T-helper 1 cell (primary cell): ENCODE results near the gene LRRC71.
"Not testable (repeated sequence)": the region's sequence is repeated elsewhere in the genome, so short reads cannot be mapped to it uniquely, and the experiment has no call there.

Experiments
- DNase-seq, 5 donors: peaks; one replicate each; pipeline ENCODE4 v3.0.0-alpha.2; 2012 to 2020

LRRC71 gene

GRCh38 chr1:156905651-156906050 is 14.8 kb upstream of the LRRC71 start:
- no peak for DNase-seq

DNA sequence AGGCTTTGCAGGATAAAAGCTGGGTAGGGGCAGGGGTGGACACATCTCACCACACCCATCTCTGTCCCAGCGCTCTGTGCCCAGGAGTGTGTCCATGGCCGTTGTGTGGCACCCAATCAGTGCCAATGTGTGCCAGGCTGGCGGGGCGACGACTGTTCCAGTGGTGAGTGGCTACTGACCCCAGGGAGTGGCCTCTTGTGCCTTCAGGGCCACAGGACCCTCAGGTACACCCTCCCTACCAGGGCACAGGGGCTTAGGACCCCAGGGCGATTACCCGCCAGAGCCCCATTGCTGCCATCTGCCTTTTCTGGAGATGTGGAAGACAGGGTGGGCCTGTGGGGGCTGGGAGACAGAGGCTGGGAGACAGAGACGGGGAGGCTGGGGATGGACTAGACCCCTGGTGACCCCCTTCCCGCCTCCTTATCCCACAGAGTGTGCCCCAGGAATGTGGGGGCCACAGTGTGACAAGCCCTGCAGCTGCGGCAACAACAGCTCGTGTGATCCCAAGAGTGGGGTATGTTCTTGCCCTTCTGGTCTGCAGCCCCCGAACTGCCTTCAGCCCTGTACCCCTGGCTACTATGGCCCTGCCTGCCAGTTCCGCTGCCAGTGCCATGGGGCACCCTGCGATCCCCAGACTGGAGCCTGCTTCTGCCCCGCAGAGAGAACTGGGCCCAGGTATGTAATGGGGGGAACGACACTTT is 14.1 kb upstream of the LRRC71 start:
- DNase-seq: no peak

DNA sequence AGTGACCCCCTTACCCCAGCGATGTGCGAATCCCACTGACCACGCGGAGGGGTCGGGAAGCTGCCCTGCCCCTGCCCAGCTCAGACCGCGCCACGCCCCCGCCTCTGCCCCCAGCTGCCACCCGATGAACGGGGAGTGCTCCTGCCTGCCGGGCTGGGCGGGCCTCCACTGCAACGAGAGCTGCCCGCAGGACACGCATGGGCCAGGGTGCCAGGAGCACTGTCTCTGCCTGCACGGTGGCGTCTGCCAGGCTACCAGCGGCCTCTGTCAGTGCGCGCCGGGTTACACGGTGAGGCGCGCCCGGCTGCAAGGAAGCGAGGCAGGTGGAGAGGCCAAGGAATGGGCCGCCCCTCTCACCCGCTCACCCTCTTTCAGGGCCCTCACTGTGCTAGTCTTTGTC is 11.9 kb upstream of the LRRC71 start:
- DNase-seq: no peak

- DNase-seq: no peak
Observed at GRCh38 chr1:156908955-156909354, 11.5 kb upstream of the LRRC71 start.

DNA sequence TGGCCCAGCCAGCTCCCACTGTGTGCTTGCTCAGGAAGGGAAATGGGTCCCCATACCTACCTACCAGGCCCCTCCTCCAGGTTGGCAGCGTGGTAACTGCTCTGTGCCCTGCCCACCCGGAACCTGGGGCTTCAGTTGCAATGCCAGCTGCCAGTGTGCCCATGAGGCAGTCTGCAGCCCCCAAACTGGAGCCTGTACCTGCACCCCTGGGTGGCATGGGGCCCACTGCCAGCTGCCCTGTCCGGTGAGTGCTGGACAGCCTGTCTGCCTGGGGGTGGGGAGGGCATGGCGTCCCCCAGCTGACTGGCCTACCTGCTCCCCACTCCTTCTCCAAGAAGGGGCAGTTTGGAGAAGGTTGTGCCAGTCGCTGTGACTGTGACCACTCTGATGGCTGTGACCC is 10.8 kb upstream of the LRRC71 start:
- no peak for DNase-seq

GRCh38 chr1:156910309-156910782 is 10.1 kb upstream of the LRRC71 start:
- DNase-seq: peak; percentile 39 to 53 (median 46)

DNA sequence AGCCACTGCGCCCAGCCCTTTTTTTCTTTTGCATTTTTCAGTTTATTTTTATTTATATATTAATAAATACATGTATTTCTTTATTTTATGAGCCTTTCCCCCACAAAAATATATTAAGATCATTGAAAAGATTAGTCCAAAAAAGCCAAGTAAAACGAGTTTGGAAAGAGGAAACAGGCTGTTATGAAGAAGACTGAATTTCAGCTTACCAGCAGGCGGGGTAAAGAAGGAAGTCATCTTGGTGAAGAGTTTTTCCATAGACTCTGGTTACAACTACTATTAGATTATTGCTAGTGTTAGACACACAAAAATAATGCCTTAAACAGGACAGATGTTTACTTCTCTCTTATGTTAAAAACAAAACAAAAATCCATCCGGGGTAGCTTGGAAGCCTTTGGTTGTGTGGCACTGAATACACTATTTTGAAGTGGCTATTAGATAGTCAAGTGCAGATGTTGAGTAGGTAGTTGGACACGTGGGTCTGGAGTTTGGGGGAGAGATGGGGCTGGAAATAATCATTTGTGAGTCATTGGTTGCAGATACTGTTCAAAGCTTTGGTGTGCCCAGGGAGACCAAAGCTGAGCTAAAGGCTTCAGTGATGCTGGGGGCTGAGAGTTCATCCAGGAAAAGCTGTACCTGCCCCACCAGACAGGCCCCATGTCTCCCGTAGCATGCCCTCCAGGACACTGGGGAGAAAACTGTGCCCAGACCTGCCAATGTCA is 8.7 kb upstream of the LRRC71 start:
- no peak for DNase-seq

DNA sequence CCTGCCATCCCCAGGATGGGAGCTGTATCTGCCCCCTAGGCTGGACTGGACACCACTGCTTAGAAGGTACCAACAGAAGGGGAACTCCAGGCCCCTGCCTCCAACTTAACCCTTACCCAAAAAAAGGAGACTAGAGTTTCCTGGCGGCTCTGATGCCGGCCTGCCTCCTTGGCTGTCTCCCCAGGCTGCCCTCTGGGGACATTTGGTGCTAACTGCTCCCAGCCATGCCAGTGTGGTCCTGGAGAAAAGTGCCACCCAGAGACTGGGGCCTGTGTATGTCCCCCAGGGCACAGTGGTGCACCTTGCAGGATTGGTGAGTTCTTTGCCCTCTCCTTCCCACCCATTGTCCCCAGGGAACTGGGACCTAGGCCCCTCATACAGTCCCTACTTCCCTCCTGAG is 8.1 kb upstream of the LRRC71 start:
- no peak for DNase-seq

- no peak for DNase-seq
Observed at GRCh38 chr1:156912861-156913808, 7.3 kb upstream of the LRRC71 start.

- DNase-seq: no peak
Observed at GRCh38 chr1:156913809-156914387, 6.5 kb upstream of the LRRC71 start.

GRCh38 chr1:156914440-156914856 is 6.0 kb upstream of the LRRC71 start:
- no peak for DNase-seq

DNA sequence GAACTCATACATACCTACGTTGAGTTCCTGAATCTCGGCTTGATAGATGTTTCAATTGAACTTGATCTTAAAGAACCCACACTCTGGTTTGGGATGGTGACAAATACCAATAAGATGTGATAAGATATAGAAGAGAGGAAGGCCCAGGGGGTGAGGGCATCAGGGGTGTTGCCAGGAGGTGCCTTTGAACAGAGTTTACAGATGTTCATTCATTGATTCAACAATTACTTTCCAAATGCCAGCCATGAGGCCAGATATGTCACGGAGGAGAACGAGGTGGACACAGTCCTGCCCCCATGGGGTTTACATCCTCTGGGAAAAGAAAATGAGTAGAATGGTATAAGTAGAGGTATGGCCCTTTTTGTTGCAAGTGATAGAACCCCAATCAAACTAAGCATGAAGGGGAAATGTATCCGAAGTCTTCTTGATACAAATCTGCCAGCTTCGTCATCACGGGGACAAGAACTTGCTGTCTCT is 659 bp downstream of the LRRC71 start:
- DNase-seq: no peak

DNA sequence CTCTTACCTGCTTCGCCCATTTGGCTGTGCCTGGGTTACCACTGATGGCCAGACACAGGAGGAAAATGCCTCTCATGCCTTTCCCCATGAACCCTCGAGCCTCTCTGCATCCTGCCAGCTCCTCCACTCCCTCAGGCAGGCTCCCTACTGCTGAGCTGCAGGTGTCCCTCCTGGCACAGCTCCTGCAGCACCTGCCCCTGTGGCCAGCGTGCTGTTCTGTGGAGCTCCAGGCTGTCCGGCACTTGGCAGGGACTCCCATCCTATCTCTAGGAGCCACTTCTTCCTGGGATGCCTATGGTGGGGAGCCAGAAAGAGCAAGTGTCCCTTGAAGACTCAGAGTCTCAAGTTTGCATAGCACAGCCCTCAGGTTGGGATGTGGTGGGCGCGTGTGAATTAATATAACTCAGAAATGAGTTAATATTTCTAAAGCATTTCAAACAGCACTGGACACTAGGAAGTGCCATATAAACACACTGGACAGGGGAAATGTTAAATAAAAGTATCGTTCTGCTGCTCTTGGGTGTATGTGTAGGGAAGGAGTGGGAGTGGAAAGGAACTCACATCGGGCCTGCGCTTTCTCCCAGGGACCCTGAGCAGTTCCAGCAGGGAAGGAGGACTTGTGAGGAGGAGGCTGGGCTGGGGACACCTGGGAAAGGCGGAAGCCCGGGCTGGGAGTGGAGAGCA is 2.7 kb downstream of the LRRC71 start:
- DNase-seq: no peak

DNA sequence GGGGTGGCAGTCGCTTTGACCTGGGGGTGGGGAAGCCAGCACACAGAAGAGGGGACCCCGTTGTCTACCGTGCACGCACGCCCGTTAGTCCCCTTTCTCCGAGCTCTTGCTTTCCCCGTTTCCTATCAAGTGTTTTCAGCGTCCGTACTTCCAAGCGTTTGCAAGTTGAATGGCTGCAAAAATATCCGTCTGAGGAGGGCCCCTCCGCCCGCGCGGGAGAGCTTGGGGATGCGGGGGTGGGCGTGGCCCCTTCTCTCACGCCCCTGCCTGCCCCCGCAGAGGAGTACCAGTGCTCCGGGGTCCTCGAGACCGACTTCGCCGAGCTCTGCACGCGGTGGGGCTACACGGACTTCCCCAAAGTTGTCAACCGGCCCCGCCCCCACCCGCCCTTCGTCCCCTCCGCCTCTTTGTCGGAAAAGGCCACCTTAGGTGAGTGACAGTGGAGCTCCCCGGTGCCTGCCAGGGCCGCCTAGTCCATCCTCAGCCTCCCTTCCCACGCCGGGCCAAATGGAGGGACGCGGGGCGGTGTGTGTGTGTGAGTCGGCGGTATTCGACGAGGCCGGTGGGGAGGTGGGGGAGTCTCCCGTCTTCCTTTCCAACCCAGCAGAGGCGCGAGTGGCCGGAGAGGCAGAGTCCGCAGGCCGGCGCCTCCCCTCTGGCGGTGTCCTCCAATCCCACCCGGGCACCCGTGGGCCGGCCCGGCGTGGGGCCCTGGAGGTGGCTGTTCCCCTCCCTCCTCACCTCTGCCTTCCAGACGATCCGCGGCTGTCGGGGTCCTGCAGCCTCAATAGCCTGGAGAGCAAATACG is 3.4 kb downstream of the LRRC71 start:
- no peak for DNase-seq

GRCh38 chr1:156924478-156925153 is 4.2 kb downstream of the LRRC71 start:
- DNase-seq: no peak

DNA sequence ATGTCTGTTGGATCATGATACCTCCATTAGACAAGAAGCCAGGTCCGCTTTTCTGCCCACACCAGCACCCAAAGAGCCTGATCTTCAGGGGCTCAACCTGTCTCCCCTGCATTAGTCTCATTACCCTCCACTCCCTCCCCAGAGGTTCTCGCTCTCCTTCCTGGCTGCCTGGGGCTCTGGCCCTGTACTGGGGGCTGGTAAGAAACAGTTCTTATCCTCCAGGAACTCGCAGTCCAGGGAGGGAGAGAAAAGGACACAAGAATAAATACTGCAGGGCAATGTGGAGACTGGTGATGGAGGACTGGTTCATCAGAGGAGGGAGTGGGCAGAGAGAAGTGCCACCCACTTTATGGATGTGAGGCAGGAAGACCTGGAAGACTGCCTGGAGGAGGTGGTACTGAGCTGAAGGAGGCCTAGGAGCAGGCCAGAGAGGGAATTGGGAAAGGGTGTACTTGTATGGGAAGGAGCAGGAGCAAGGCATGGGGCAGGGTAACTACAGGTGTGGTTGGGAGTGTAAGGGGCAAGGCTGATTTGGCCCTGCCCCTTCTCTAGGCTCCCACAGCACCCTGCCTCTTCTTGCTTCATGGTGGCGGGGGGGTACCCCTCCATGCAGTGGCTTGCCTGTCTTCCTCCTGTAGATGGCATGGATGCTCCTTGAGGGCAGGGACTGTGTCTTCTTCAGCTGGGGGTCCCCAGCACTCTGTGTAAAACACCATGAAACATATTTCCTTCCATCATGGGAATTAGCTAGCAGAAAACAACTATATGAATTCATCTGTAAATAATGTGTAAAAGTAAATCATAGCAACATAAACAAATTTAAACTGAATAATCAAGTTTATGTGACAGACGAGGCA is 5.0 kb downstream of the LRRC71 start:
- DNase-seq: no peak

DNA sequence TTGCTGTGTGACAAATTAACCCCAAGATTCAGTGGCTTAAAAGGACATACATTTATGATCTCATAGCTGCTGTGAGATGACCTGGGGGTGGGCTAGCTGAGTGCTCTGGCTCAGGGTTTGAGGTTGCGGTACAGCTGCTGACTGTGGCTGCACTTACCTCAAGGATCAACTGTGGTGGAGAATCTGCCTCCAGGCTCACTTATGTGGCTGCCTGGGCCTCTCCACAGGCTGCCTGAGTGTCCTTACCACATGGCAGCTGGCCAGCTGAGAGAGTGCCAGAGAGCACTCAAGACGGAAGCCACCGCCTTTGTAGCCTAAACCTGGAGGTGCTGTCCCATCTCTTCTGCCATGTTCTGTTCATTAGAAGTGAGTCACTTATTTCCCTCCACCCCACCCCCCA is 5.7 kb downstream of the LRRC71 start:
- peak in 1 of 5 donors; percentile 18 for DNase-seq

GRCh38 chr1:156926695-156927094 is 6.3 kb downstream of the LRRC71 start:
- not testable (repeated sequence) for DNase-seq
